GM19035 (cell line): ENCODE measurements around the gene FAR2.
"Not testable (repeated sequence)": the region's sequence is repeated elsewhere in the genome, so short reads cannot be mapped to it uniquely, and the experiment has no call there.

Experiments used
- ATAC-seq: cut with Tn5 transposase; IDR thresholded peaks from one replicate; pipeline ENCODE4 v1.9.1; 2021; ENCODE audit not compliant: unreplicated experiment

Gene FAR2

DNA sequence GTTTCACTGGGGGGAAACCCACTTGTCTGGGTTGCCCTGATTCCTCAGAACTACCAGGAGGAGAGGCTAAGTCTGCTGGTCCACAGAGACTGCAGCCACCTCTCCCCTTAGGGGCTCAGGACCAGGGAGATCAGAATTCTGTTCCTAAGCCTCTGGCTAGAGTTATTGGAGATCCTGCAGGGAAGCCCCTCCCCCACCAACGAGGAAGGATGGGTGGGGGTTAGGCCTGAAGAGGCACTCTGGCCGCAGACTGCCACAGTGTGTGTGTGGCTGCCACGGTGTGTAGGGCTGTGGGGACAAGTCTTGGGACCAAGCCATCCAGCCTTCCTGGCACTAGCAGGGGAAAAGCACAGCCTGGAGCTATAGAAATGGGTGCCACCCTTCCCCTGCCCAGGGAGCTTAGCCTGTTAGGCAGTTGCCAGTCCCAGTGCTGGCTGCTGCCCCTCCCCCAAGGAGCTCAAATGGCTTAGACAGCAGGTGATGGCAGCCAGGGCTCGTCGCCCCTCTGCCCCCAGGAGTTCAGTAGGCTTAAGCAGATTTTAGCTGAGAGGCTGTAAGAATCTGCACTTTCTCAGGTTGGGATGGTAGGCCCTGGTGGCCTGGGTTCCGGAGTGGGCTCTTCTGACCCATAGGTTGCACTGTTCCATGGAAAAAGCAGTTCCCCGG, 124.2 kb downstream of the FAR2 start:
- ATAC-seq = no peak

DNA sequence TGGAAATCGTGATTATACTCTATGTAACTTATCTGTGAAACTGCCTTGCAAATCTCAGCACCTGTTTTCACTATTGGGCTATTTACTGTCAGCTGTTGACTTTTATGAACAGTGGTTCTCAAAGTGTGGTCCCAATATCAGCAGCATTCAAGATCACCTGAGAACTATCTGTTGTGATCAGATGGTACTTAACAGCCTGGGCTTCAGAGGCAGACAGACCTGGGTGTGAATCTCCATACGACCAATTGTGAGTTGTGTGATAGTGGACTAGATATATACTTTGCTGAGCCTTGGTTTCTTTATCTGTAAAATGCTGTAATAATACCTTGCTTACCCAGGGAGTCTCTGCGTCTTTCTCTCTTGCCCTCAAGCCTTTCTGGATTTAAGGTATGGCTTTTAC, 126.8 kb downstream of the FAR2 start:
- ATAC-seq = no peak

DNA sequence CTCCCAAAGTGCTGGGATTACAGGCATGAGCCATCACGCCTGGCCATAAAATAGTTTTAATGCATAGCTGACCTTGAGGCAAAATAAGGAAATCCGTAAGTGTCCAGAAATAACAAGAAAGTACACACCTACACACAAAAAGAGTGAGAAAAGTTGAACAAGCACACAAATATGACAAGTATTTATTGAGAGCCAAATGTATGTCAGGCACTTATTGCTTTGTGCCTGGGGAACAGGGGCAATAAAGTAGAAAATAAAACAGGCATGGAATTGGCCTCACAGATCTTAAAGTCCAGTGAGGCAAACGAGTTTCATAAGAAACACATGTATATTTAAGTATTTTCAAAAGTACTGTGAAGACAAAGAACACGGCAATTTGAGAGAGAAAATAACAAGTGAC, 128.2 kb downstream of the FAR2 start:
- no peak for ATAC-seq

DNA sequence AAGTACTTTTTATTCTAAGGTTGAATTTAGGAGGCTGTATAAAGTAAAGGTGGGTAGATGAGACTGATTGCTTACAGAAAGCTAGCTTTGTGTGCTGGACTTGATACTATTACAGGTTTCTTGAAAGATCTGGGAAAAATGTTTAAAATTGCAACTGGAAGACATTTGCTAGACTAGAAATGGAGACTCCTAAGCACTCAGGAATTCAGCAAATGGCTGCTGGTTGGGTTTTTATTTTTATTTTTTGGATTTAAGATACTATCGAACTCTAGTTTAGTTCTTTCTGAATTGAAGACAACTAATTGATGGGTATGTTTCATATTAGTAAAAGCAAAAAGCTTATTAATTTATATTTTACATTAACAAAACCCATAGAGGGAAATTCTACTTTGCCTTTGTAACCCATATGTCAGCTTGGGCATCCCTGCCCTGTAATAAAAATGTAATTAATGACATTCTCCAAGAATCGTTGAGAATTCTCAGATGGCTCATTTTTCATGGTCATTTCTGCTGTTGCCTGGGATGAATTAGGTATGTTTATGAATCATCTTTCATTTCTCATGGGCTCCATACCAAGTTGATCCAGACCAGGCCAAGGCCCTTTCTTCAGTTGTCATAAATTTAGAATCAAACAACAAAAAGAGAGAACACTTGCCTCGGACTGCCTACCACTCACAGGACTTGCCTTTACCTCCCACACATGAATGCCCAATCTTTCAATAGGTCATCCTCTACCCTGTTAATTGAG, 129.8 kb downstream of the FAR2 start:
- ATAC-seq = no peak

DNA sequence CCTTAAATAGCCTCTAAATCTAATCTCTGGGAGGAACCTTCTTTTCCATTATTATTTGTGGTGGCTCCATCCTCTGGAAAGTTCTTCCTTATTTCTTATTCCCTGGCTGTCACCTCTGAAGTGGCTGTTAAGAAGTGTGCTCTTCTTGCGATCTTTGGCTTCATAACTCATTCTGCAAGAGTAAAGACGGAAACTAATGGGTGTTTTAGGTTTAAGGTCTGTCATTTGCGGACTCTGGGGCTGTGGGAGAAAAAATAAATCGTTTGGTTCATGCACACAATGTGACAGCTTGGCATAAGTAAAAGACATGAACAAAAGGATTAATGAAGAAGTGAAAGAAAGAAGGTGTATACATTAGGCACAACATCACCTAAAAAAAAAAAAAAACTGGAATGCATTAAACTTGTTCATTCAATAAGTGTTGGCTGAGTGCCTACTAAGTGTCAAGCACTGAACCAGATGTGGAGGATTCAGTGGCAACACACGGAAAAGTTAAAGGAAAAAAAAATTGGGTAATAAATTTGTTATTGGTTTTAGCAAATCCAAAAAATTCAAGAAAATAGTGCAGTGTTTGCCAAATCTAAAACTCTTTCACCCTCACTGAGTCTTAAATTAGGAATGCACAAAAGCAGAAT, 132.4 kb downstream of the FAR2 start:
- no peak for ATAC-seq

DNA sequence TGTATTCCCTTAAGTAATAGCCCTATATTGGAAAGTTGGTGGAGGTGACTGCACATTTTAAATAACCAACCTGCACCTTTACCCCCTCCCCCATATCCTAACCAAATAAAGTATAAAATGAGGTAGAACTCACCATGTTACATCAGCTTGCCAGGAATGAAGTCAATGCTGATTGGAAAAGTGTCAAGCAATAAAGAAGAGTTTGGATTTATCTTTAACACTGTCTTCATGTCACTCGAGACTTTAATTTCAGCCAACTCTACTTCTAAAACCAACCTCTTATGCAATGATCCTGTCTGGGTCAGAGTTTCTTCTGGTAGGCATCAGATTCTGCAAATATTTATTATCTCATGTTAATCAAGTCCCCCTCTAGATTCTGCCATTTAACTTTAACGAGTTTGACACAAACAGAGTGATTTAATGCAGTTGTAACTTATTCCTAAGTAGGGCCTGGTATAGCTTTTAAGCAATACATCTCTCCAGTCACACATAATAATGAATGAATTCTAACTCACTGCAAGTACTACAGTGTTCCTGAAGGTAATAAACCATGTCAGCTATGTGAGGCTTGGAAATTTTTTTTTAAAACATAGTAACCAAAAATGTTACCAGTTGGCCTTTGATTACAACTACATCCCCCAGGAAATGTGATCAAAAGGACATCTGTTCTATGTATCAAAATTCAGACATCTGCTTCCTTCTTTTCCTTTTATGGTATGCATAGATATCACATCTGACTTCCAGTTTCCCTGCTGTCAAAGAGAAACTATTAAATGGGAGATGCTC, 133.1 kb downstream of the FAR2 start:
- no peak for ATAC-seq

DNA sequence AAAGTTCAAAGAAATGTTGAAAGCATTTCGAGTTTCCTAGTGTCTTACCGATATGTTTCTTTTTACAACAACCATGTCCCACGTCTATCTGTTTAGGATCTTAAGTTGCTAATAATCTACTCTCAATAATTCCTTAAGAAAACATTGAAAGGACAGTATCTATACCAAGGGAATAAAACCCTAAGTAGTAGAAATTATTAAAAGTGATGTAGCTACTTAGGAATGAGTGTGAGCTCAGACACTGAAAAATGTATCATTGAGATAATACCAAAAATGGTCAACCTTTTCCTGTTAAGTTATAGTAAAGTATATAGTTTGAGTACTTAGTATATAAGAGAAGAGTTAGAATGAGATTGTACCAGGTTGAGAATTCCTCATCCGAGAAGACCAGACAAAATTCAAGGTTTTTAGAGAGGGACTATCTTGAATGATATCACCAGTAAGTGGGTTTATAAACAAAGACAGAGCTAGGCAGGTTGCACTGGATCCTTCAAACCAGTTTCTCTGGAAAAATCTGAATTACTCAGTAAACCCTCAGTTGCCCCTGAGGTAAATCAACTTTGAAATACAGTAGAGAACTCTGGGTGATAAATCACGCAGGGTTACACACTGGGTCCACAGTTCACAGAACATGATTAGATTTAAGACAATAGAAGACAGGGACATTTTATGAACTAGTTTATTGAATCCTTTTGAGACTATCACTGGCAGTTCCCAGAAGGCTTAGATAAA, 135.1 kb downstream of the FAR2 start:
- ATAC-seq = no peak

DNA sequence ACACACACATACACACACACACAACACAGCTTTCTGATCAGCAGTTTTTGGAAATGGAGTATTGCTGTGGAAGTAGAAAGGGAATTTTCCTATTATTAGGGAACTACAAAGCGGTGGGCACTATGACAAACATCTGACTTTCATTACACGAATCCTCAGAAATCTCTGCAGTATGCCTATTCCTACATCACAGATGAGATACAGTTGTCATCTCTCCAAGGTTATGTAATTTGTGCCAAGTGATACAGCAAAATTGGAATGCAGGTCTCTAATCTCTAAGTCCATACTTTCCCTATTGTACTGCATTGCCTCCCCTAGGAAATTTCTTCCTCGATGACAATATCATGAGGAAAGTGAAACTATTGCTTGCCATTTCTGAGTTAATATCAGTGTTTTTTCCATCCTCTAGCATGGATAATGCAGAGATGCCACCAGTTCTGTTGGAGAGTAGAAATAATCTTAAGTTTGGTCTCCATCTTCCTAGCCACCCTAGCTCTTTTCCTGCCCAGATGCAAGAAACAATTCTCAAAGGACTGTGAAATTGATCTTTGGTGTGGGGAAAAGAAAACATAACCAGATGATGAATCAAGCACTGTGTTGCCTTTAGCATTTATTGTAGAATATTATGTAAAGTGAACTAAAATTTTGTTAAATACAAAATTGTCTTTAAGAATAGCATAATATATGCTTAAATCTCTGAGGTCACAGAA, 137.2 kb downstream of the FAR2 start:
- no peak for ATAC-seq

DNA sequence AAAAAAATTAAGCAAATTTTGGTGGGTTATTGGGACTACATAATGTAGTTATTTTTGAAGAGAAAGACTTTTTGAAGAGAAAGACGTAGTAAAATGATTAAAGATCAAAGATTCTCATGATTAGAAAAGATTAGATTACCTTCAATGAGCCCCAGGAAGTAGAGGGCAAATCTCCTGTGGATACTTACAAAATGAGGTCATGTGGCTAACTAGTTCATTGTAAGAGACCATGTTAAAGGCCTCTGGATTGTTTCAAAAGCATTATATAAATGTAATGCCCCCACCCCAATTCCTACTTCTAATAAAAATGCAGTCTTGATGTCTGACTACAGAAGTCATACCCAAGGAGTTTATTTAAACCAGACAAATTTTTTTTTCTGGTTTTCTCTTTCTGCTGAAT, 138.5 kb downstream of the FAR2 start:
- no peak for ATAC-seq

DNA sequence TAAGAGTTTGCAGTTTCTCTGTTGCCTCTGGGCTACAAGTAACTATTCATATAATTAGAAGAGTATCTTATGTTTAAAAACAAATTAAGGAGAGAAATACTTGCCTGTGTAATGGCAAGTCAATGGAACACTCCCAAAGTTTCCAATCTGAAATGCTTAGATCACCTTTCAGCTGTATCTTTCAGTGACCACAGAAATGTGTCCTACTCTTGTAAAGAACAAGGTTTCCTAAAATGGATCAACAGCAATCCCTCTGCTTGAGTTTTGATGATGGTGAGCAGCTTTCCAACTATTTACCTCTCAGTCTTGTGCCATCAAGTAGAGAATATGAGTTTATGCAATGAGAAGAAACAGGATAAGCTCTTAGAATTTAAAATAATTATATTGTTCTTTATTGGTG, 139.0 kb downstream of the FAR2 start:
- ATAC-seq = no peak

DNA sequence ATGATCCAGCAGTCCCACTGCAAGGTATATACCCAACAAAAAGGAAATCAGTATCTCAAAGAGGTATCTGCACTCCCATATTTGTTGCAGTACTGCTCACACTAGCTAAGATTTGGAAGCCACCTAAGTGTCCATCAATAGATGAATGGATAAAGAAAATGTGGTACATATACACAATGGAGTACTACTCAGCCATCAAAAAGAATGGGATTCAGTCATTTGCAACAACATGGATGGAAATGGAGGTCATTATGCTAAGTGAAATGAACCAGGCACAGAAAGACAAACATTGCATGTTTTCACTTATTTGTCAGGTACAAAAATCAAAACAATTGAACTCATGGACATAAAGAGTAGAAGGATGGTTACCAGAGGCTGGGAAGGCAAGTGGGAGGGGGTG, 141.4 kb downstream of the FAR2 start:
- not testable (repeated sequence) for ATAC-seq

DNA sequence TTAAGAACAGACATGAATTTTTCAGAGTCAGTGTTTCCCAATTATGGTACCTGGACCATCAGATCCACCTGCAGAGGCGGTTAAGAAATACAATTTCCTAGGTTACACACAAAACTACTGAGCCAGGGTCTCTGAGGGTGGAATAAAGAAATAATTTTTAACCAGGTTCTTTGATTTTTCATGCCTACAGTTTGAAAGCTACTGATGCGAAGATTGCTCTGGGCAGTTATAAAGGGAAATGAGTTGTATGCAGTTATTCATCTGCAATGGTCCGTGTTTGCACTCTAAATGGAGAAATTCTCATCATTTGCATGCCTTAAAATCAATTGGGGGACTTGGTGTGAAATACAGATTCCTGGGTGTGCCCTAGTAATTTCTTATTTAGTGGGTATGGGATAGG, 142.1 kb downstream of the FAR2 start:
- ATAC-seq = no peak

DNA sequence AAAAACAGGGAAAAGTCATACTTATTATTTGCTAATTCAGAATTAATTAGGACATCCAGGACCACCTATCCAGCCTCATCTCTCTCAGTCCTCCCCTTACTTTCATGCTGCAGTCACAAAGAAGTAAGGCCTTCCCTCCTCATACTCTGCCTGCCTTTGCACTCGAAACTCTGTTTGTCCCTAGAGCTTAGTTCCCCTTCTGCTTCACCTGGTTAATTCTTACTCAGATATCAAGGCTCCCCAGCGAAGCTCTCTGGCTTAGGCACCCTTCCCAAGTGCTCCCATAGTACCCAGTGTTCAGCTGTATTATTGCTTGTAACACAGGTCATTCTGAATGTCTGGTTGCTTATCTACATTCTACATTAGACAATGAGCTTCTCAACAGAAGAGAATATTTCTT, 150.6 kb downstream of the FAR2 start:
- no peak for ATAC-seq

DNA sequence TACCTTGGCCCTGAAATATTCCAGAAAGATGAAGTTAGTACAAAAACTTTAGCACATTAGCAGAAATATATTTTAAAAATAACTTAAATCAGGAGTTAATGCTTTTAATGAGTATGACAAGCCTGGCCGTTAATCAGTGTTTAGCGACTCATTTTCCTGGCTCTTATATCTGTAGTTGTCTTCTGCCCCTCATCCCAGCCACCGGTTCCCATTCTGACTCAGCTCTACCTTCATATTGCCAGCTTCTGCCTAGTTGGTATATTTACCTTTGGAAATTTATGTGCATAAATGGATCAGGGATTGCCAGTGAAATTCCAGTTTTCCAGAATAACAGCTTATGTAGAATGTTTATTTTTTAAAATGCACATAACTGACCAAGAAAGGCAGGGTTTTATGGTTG, 152.0 kb downstream of the FAR2 start:
- no peak for ATAC-seq

DNA sequence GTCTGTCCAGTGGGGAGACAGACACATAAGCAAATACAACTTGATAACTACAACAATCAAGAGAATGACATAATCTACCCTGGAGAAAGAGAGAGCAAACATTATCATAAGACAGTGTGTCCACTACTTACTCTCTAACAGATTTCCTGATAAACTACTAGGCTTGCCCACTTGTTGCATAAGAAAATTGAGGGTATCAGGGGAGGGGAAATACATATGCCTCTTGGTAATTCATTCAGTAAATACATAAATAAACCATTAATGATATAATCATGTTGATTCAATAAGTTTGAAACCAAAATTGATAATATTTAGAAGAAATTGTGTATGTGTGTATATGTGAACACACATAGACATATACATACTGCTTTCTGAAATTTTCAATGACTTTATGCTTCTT, 155.3 kb downstream of the FAR2 start:
- no peak for ATAC-seq

DNA sequence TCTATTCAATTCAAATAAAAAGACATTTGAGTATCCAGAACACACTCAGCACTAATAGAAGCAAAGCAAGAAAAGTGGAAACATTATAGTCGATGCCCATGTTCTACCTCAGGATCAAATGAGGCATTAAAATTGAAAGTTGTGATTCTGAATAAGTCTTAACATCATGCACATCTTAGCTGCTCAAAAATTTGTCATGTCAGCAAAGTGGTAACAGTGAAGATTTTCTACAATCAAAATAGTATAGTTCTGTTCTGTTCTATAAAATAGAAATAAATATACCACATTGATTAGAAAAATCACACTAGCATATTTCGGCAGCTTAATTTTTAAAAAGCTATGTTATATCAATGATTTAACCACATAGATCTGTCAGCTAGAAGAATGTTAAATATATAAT, 157.2 kb downstream of the FAR2 start:
- no peak for ATAC-seq

DNA sequence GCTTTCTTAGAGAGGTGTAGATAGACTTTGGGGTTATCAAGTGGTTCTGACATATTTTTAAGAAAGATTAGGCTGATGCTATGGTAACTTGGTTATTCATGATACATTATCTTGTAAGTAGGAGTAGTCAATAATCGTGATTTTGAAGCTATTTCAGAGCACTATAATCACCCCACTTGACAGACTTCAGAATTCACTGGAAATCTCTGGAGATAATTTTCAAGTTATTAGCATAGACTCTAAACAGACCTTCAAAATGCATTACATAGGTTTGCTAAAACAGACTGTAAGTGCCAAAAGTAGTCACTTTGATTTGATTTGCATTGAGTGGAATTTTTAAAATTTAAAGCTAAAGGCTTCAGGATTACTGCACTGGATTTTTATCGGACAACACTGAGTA, 157.6 kb downstream of the FAR2 start:
- no peak for ATAC-seq

DNA sequence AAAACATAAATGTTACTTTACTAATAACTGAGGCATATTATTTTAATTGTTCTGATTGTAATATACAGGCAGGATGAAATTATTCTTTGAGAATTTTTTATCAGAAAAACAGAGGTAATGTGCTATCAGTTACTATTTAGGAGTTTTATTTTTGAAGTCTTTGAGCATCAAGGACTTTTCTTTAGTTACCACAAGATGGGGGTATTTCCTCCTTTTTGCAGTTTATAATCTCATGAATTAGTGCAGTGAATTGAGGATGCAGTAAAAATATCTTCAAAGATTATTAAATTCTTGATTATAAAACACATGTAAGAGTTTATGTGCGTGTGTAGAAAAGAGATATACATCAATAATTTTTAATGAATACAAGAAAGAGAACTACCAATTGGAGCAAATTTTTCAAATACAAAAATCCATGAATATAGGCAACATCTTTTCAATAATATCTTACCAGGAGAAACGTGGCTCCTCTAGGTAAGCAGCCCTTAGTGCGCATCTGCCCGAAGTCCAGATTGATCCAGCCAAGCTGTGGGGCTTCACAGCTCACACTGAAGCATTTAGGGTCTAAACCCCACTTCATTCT, 160.3 kb downstream of the FAR2 start:
- no peak for ATAC-seq

DNA sequence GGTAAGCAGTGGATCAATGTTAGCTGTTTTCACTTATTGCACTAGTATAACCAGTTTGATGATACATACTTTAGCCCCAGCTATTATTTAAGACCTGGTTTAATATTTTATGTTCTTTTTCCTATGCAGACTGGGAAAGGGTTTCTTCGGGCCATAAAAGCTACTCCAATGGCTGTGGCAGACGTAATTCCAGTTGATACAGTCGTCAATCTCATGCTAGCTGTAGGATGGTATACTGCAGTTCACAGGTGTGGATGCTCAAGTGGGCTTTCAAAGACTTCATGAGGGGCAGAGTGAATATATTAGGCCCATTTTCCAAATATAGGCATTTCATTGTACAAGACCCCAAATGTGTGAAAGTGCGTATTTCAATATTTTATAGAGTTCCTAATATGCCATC, 161.8 kb downstream of the FAR2 start:
- ATAC-seq = no peak

DNA sequence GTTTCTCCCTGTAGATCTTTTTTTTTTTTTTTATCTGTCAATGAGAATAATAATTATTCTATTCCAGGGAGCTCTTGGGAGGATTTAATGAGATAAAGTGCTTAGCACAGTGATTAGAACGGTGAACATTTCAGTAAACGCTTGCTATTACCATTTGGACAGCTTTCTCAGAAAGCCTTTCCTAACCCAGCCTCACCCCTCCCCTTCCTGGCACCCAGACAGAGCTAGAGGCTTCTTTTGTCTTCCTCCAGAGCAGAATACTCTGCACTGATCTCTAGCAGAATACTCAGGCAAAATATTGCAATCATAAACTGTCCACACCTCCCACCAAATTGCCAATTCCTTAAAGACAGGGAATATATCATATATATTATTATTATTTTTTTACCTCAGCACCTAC, 165.3 kb downstream of the FAR2 start:
- ATAC-seq = no peak
